GM18519 (cell line): ENCODE data around the gene CYP4V2.
A peak's percentile ranks its signal among the peaks of the same experiment; 100 is the strongest.

ENCODE experiments used
- ATAC-seq: cut with Tn5 transposase; IDR thresholded peaks from one replicate; pipeline ENCODE4 v1.9.1; 2021; ENCODE audit warnings: mild to moderate bottlenecking, moderate library complexity; ENCODE audit not compliant: unreplicated experiment, low FRiP score

CYP4V2 gene

GRCh38 chr4:186191200-186192065 is at the start of gene CYP4V2:
TSS of gene CYP4V2 (plus strand) at chr4:186191567. CDS start at chr4:186191824, 257 bp downstream.
- ATAC-seq, result peak; percentile 85

GRCh38 chr4:186144198-186144945 is 47.0 kb upstream of the CYP4V2 start:
- peak; percentile 39 for ATAC-seq

- ATAC-seq, result no peak
Measured at GRCh38 chr4:186144946-186145569, 46.3 kb upstream of the CYP4V2 start.

- no peak for ATAC-seq
Measured at GRCh38 chr4:186146458-186146857, 44.9 kb upstream of the CYP4V2 start.

GRCh38 chr4:186148336-186148975 is 42.9 kb upstream of the CYP4V2 start:
- no peak for ATAC-seq

- no peak for ATAC-seq
Measured at GRCh38 chr4:186149872-186150271, 41.5 kb upstream of the CYP4V2 start.

GRCh38 chr4:186150926-186151325 is 40.4 kb upstream of the CYP4V2 start:
- ATAC-seq, result no peak

GRCh38 chr4:186151499-186151898 is 39.9 kb upstream of the CYP4V2 start:
- ATAC-seq, result no peak

GRCh38 chr4:186158021-186158813 is 33.1 kb upstream of the CYP4V2 start:
- no peak for ATAC-seq

- no peak for ATAC-seq
Measured at GRCh38 chr4:186158966-186159365, 32.4 kb upstream of the CYP4V2 start.

GRCh38 chr4:186159613-186160012 is 31.8 kb upstream of the CYP4V2 start:
- ATAC-seq, result no peak

- peak; percentile 97 for ATAC-seq
Measured at GRCh38 chr4:186161138-186161537, 30.2 kb upstream of the CYP4V2 start.

GRCh38 chr4:186166852-186167512 is 24.4 kb upstream of the CYP4V2 start:
- ATAC-seq, result no peak

GRCh38 chr4:186167605-186168004 is 23.8 kb upstream of the CYP4V2 start:
- no peak for ATAC-seq

- ATAC-seq, result no peak
Measured at GRCh38 chr4:186168750-186169149, 22.6 kb upstream of the CYP4V2 start.

GRCh38 chr4:186169333-186169944 is 21.9 kb upstream of the CYP4V2 start:
- ATAC-seq, result no peak

- ATAC-seq, result no peak
Measured at GRCh38 chr4:186169945-186170802, 21.2 kb upstream of the CYP4V2 start.

- no peak for ATAC-seq
Measured at GRCh38 chr4:186170966-186171365, 20.4 kb upstream of the CYP4V2 start.
